ENCODE results near the gene SLC27A2.

SLC27A2 gene

DNA sequence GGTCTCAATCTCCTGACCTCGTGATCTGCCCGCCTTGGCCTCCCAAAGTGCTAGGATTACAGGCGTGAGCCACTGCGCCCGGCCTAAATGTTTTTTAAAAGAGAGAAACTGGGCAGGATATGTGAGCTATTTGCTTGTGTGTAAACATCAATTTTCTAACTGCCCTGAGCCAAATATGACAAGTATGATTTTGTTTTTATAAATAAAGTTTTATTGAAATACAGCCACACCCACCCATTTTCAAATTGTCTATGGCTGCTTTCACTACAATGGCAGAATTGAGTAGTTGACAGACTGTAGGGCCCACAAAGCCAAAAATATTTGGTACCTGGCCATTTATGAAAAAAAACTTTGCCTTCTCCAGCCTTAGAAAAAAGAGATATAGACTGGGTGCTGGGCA lies 99.4 kb downstream of the SLC27A2 start:
- DNase-seq, result no peak
